Right cardiac atrium (tissue), 5 donors: ENCODE measurements around the gene CDV3. TPM values are rescaled to one million over a fixed set of nuclear protein-coding genes. Genes with fewer than 3 reads are reported as not detected.

Source experiments
- ATAC-seq, 2 donors: fragments of 200-7000 bp; cut with Tn5 transposase; one replicate each; pipeline versions ENCODE4 v1.8.0 to v1.9.1; 2020; ENCODE audit warnings: moderate library complexity in 2 of 2, mild to moderate bottlenecking in 1 of 2
- DNase-seq, 3 donors: peaks; one replicate each; pipeline ENCODE4 v3.0.0-alpha.2; 2020
- H3K27ac ChIP-seq: one replicate; pipeline ENCODE4 v1.5.1; 2013; ENCODE audit warnings: mild to moderate bottlenecking, low read length, control low read depth, moderate library complexity
- H3K27me3 ChIP-seq: one replicate; pipeline ENCODE4 v1.6.1; 2013; ENCODE audit not compliant: control insufficient read depth, insufficient read depth
- H3K4me1 ChIP-seq: one replicate; pipeline ENCODE4 v1.6.1; 2013; ENCODE audit warnings: low read length; ENCODE audit not compliant: control insufficient read depth, insufficient read depth
- H3K4me3 ChIP-seq: one replicate; pipeline ENCODE4 v1.5.1; 2013; ENCODE audit warnings: low read length, control low read depth
- H3K9me3 ChIP-seq: one replicate; pipeline ENCODE4 v1.6.1; 2013; ENCODE audit warnings: low read length; ENCODE audit not compliant: control insufficient read depth
- WGBS: extraction: QIAGEN DNeasy Blood & Tissue Kit; methylation state at CpG from one replicate; pipeline ENCODE4 v1.1.7; 2013; 5-methylcytosine and 5-hydroxymethylcytosine counted together
- intact Hi-C, 4 donors: fragments of 100-400 bp; cut with DNase I; formaldehyde crosslinking; loops; one replicate each; pipeline versions ENCODE4 v1.11.0 to v1.14.0; 2022 to 2023
- polyA plus RNA-seq: library from polyadenylated mRNA; stranded (reverse); fragments of 200-250 nt; gene quantifications from one replicate; pipeline ENCODE4 v1.2.3, GENCODE V29; 2013
- total RNA-seq, 4 donors: library from RNA; stranded (reverse); fragmentation: NEBNext Ultra II Directional; extraction: Animal tissue kit (Norgen Biotek cat#: 25700); gene quantifications; one replicate each; pipeline ENCODE4 v1.2.1, GENCODE V29; 2021
- donor health status: healthy with polysubstance abuse.
- donor health status: DM: no; HTN: yes; CAD: no.
- donor health status: DM: no; HTN: no; CAD: no.
- donor health status: DM: no; HTN: yes; CAD: no; lungs with severe emphysema.
- donor health status: DM: yes; HTN: yes; CAD: no.

Gene CDV3
- total and polyA plus RNA-seq, 5 donors, result 40.2 to 145 (median 116) TPM

DNA sequence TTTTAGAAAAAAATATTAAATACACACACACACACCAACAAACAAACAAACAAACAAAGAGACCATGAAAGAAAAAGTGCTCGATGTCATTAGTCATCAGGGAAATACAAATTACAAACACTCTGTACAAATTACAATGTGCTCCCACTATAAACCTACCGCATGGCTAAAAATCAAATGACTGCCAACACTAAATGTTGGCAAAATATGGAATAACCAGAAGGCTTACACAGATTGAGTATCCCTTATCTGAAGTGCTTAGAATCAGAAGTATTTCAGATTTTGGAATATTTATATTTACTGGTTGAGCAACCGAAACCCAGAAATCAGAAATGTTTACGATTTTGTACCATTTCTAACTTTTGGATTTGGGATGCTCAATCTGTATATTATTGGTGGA is 33.4 kb downstream of the CDV3 start:
- no peak overlapping the region for H3K4me3 ChIP-seq
- no peak overlapping the region for H3K27ac ChIP-seq
- H3K4me1 ChIP-seq, result no peaks in the 10 kb centered on the region
- no peaks in the 10 kb centered on the region for H3K27me3 ChIP-seq
- no peaks in the 10 kb centered on the region for H3K9me3 ChIP-seq
- WGBS, result 99% methylated on average over 4 of the region's 4 CpGs
- DNase-seq (no peak), ATAC-seq (no peak)
- intact Hi-C loops, result no loop called here

DNA sequence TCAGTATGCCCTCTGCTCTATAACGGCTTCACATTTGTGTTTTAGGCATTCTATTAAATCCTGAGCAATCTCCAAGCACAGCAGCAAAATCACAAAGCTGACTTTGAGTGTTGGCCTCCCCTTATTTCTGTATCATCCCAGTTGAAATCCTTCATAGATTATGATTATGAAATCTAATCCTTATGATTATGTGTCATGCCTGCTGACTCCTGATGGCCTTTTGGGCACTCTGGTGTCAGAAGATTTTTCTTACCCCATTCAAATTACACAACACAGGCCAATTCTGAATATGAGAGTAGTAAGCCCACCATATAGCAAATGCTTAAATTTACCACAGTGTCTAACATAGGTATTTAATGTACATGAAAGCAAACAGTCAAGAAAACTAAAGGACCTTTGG is 34.3 kb downstream of the CDV3 start:
- intact Hi-C loops, result no loop called here
- 97% methylated on average over 1 of the region's 1 CpG for WGBS

DNA sequence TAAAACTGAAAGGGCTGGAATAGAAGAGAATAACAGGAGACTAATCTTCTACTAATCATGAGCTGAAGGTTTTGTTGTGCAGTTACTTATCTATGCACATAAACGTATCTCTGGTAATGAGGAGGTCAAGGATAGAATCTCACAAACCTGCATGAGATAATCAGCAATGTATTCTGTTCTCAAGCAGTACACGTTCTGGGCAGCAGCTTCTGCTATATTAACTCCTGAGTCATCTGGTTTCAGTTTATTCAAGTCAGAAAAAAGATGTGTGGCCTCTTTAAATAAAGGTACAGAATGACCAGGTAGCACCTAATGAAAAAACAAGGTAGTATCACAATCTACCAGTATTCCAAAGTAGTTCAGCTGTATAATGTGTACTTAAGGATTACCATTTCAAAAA is 34.9 kb downstream of the CDV3 start:
- Histone ChIP-seq H3K9me3 (no peaks in the 10 kb centered on the region), H3K27ac (no peak overlapping the region), H3K4me1 (no peaks in the 10 kb centered on the region), H3K27me3 (no peaks in the 10 kb centered on the region), H3K4me3 (no peak overlapping the region)
- ATAC-seq (no peak), DNase-seq (no peak)
- WGBS, result 70% methylated on average over 2 of the region's 2 CpGs
- intact Hi-C loops, result no loop called here

More for the DNA sequence above, 34.3 kb downstream of the CDV3 start:
- Histone ChIP-seq H3K27me3 (no peaks in the 10 kb centered on the region), H3K27ac (no peak overlapping the region), H3K4me1 (no peaks in the 10 kb centered on the region), H3K9me3 (no peaks in the 10 kb centered on the region), H3K4me3 (no peak overlapping the region)
- DNase-seq, result no peak
- ATAC-seq, result no peak

DNA sequence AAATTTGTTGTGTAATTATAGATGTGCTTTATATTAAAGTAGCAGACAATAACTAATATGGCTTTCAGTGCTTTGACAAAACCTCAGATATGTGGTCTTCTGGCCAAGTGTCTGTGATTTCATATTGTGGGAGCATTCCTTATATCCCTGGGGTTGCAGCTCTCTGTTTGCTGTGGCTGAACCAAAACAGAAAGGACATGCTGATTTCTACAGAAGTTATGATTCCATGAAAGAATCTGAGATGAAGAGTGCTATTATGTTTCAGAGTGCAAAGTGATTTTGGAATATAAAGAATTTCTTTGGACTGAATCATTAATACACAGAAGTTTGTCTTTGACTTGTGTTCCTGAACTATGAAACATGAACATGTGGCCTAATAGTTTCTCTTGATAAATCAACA is 36.5 kb downstream of the CDV3 start:
- H3K4me1 ChIP-seq, result no peaks in the 10 kb centered on the region
- intact Hi-C loops, result no loop called here
- DNase-seq, result no peak
- H3K4me3 ChIP-seq, result no peak overlapping the region
- no peaks in the 10 kb centered on the region for H3K9me3 ChIP-seq
- no peak overlapping the region for H3K27ac ChIP-seq
- no peaks in the 10 kb centered on the region for H3K27me3 ChIP-seq
- no peak for ATAC-seq

DNA sequence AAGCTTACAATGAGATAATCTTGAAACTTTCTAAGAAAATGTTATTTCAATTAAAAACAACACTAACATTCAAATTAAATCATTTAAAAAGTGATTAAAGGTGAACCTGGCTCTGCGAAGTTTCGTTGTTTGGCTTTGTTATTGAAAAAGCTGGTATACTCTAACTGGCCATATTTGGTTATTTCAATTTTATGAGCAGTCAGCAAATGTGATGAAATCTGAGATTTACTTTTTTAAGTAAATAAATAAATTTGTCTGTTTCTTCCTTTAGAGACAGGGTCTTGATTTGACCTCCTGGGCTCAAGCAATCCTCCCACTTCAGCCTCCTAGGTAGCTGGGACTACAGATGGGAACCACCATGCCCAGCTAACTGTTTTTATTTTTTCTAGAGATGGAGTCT is 38.0 kb downstream of the CDV3 start:
- DNase-seq, result no peak
- Histone ChIP-seq H3K27me3 (no peaks in the 10 kb centered on the region), H3K27ac (no peak overlapping the region), H3K4me3 (no peak overlapping the region), H3K4me1 (no peaks in the 10 kb centered on the region), H3K9me3 (no peaks in the 10 kb centered on the region)
- 99% methylated on average over 2 of the region's 2 CpGs for WGBS
- ATAC-seq, result no peak
- intact Hi-C loops, result no loop called here

DNA sequence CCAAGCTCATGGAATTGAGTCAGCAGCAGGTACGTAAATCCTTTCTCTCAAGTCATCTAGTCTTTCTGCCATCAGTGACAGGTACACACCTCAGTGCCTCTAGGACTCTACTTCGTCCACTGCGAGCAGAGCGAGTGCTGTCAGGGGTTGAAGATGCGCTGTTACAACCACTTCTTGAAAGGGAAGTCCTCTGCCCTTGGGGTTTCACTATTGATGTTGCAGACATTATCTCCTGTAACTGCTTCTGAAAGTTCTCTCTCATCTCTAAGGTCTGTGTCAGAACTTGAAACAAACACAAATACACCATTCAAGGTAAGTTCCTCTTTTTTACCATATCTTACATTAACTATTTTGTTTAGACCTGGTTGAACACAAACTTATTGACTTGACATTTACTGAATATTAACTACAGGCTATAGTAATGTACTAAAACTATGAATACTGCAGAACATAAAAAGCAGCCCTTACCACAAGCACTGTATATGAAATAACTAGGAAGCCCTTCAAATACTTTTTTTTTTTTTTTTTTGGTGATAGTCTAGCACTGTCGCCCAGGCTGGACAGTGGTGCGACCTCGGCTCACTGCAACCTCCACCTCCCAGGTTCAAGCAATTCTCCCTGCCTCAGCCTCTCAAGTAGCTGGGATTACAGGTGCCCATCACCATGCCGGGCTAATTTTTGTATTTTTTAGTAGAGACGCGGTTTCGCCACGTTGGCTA is 46.7 kb downstream of the CDV3 start:
- no peak overlapping the region for H3K4me3 ChIP-seq

DNA sequence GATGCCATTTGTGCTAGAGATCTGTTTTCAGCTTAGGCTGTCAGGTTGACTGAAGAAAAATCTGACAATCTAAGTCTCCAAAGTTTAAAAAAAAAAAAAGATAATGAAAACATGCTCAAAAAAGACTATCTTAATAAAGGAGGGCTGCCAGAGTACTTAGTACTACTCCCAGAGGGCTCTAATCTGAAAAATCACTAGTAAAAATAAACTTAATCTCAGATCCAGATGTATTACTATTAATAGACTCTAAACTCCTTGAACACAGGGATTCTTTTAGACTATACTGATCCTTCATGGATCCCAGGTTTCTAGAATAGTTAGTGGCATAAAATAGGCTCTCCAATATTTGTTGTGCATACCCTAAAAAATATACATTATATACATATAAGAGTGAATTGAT is 54.3 kb downstream of the CDV3 start:
- intact Hi-C loops, result no loop called here
- ATAC-seq, result no peak

More for the DNA sequence above, 46.7 kb downstream of the CDV3 start:
- intact Hi-C loops, result no loop called here
- H3K27ac ChIP-seq, result no peak overlapping the region
- ATAC-seq (no peak), DNase-seq (peak in 1 of 3 donors; percentile 22)
- H3K4me1 ChIP-seq, result no peaks in the 10 kb centered on the region
- H3K27me3 ChIP-seq, result no peaks in the 10 kb centered on the region
- 97% methylated on average over 13 of the region's 13 CpGs for WGBS
- no peaks in the 10 kb centered on the region for H3K9me3 ChIP-seq

DNA sequence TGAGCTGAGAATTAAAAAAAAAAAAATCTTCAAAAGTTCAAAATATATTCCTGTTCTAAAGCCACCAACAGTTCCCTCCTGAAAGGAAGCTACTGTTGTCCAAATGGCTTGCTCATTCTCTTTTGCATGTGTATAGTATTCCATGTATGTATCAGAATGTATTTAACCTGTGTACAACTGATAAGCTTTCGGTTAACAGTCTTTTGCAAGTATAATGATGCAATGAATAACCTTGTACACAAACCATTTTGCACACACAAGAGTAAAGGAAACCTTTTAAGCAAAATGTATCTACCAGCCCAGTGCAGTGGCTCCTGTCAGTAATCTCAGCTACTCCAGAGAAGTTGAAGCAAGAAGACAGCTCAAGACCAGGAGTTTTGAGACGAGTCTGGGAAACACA is 55.7 kb downstream of the CDV3 start:
- 90% methylated on average over 2 of the region's 2 CpGs for WGBS
- intact Hi-C loops, result no loop called here
- ATAC-seq, result no peak

More for the DNA sequence above, 54.3 kb downstream of the CDV3 start:
- H3K9me3 ChIP-seq, result no peaks in the 10 kb centered on the region
- H3K27ac ChIP-seq, result no peak overlapping the region
- no peaks in the 10 kb centered on the region for H3K4me1 ChIP-seq
- no peak overlapping the region for H3K4me3 ChIP-seq
- no peak for DNase-seq
- H3K27me3 ChIP-seq, result no peaks in the 10 kb centered on the region

DNA sequence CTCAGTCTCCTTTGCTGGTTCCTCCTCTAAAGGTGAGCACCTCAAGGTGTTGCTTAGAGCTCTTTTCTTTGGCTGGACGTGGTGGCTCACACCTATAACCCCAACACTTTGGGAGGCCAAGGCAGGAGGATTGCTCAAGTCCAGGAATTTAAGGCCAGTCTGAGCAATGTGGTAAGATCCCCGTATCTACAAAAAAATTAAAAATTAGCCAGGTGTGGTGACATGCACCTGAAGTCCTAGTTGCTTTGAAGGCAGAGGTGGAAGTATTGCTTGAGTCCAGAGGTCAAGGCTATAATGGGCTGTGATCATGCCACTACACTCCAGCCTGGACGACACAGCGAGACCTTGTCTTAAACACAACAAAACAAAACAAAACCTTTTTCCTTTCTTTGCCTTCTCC is 60.0 kb downstream of the CDV3 start:
- no peak for DNase-seq
- 98% methylated on average over 4 of the region's 4 CpGs for WGBS
- intact Hi-C loops, result no loop called here
- Histone ChIP-seq H3K27ac (no peak overlapping the region), H3K4me3 (no peak overlapping the region), H3K9me3 (no peaks in the 10 kb centered on the region), H3K27me3 (no peaks in the 10 kb centered on the region), H3K4me1 (no peaks in the 10 kb centered on the region)
- ATAC-seq, result no peak

More for the DNA sequence above, 55.7 kb downstream of the CDV3 start:
- Histone ChIP-seq H3K4me3 (no peak overlapping the region), H3K9me3 (no peaks in the 10 kb centered on the region), H3K27ac (no peak overlapping the region), H3K4me1 (no peaks in the 10 kb centered on the region), H3K27me3 (no peaks in the 10 kb centered on the region)
- DNase-seq, result no peak

Other genes with a start within 250 kb of the CDV3 start
- gene BFSP2, start 173.6 kb upstream of the CDV3 start, total RNA-seq, result not detected
- not detected for gene BFSP2, start 173.6 kb upstream of the CDV3 start, polyA plus RNA-seq
- 10 to 100 TPM; 10.5 to 12.7 (median 12.4) TPM for gene TOPBP1, start 88.3 kb downstream of the CDV3 start, total RNA-seq
- 5.4 TPM for gene TOPBP1, start 88.3 kb downstream of the CDV3 start, polyA plus RNA-seq
- 10 to 100 TPM in 1 of 4 donors, 1 to 10 TPM in 3; 2.1 to 10.7 (median 3.0) TPM for gene TF, start 172.7 kb downstream of the CDV3 start, total RNA-seq
- 18.3 TPM for gene TF, start 172.7 kb downstream of the CDV3 start, polyA plus RNA-seq
- 10 to 100 TPM; 25.8 to 47.6 (median 33.6) TPM for gene SRPRB, start 232.1 kb downstream of the CDV3 start, total RNA-seq
- gene SRPRB, start 232.1 kb downstream of the CDV3 start, polyA plus RNA-seq, result 16.2 TPM